MM.1S (cell line): Measurements from ENCODE around the gene GALR3.

Experiments used
- EZH2 ChIP-seq: fragments of 300-600 bp; sonication (generic); optimal IDR thresholded peaks from 2 replicates; pipeline ENCODE3; 2017; ENCODE audit warnings: low read depth, mild to moderate bottlenecking, antibody characterized with exemption, low read length, mixed read lengths
- TF ChIP-seq, protein P1 (sequence below): fragments of 300-600 bp; sonication (generic); IDR thresholded peaks from 2 replicates; pipeline ENCODE4 v1.5.1; 2016; ENCODE audit warnings: antibody characterized with exemption, low read length, mixed read lengths

DNA sequence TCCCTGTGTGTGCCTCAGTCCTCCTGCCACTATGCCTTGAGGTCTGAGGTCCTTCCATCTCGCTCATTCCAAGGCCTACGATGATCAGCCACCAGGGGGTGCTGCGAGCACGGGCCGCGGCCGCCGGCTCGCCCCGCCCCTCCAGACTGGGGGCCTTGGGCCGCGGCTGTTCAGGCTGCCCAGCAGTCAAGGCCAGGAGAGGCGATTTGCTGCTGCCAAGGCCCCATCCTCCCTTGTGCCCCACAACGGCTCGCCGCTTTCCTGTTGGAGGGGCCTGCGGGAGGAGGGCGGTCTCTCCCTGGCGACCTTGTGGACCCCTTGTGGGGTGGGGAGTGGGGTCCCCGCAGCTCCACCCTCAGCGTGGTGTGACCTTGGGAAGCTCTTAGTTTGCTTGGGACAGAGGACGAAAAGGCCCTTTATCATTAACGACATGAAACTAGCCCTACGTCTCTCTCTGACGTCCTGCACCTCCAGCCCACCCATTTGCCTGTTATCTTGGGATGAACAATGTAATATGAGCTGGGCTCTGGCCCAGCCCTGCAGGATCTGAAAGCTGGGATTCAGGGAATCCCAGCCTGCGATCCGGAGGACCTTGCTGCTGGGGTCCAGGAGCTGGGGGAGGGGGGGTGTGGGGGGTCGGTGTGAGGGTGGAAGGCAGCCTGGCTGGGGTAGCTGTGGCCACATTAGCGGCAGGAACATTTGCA lies 5.3 kb upstream of the GALR3 start:
- TF ChIP-seq, protein P1, sequence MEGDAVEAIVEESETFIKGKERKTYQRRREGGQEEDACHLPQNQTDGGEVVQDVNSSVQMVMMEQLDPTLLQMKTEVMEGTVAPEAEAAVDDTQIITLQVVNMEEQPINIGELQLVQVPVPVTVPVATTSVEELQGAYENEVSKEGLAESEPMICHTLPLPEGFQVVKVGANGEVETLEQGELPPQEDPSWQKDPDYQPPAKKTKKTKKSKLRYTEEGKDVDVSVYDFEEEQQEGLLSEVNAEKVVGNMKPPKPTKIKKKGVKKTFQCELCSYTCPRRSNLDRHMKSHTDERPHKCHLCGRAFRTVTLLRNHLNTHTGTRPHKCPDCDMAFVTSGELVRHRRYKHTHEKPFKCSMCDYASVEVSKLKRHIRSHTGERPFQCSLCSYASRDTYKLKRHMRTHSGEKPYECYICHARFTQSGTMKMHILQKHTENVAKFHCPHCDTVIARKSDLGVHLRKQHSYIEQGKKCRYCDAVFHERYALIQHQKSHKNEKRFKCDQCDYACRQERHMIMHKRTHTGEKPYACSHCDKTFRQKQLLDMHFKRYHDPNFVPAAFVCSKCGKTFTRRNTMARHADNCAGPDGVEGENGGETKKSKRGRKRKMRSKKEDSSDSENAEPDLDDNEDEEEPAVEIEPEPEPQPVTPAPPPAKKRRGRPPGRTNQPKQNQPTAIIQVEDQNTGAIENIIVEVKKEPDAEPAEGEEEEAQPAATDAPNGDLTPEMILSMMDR, result peak; percentile 96
- TF ChIP-seq EZH2, result no peak
